HG02852 (cell line): ENCODE data around the gene PNMA6F.

Source experiments
- ATAC-seq: cut with Tn5 transposase; IDR thresholded peaks from one replicate; pipeline ENCODE4 v1.9.1; 2021; ENCODE audit warnings: mild to moderate bottlenecking, moderate library complexity; ENCODE audit not compliant: unreplicated experiment

The PNMA6F gene

DNA sequence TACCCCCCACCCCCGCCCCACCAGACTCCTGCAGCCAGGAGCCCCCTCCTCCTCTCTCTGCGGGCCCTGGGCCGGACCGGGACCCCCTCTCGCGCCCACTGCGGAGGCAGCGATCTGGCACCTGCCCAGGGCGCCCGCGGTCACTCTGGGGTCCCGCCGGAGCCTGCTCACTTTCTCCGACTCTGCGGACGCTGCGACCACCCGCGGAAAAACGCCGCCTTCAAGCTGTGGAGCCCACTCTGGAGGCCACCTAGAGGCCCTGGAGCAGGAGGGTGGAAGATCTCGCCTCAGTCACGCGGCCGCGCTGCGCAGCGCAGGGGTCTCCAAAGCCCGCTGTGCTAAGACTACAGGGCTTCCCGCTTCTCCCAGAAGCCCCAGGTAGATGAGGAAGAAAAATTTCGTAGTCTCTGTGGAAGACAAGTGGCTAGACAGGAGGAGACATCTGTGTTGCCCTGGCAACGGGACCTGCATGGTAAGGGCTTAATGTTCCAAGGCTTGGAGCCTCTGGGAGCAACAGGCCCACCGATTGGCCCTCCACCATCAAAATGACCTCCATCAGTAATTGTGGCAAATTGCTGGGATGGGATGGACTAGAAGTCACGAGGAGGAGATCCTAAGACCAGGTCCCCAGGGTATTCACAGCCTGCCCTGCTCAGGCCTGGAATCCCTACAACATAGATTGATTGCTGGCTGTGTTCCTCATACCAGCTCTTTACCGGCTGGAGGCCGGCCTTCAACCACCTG, at the start of gene PNMA6F:
Gene PNMA6F, minus strand, starts transcription at position 387 of the 744 bp plus-strand sequence. CDS start 1,093 bp downstream, outside the sequence.
- no peak for ATAC-seq

DNA sequence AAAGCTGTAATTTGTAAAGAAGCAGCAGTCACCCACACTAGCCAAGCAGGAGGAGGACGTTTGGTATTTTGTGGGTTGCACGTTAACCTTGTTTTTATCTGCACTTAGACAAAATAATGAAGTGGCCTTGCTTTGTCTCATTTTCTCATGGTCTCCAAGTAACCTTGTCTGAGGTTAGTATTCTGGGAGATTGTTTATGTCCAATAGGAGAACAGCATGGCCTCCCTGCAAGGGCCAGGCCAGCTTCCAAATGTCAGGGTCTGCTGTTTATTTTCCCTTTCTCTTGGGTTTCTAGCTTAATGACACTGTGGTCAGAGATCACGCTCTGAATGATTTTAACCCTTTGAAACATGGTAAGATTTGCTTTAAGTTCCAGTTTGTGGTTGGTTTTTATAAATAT, 49.7 kb upstream of the PNMA6F start:
- ATAC-seq = no peak

DNA sequence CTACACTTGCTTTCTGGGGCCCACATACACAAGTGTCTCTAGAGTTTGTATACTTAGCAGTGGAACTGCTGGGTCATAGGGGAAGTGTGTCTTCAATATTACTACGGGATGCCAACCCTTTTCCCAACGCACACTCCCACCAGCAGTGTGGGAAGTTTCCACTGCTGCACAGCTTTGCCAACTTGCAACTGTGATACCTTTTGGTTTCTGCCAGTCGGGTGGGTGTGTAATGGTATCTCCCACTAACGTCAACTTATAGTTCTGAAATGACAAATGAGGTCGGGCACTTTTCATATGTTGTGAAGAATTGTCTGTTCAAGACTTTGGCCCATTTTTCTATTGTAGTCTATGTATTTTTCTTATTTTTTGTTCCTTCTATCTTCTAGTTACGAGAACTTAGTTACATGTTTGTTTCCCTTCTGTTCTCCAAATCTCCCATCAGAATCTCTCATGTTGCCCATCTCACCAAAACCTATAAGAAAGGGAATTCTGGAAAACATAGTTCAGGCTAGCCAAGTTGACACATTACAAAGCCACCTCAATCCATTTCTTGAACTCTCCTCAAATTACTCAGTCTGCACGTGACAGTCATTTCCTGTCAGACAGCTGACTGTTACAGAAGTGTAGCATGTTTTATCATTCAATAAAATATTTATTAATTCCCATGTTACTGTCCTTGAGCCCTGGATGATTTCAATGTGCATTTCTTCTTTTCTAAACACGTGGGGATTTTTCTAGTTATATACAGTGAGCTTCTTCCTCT, 48.9 kb upstream of the PNMA6F start:
- no peak for ATAC-seq

DNA sequence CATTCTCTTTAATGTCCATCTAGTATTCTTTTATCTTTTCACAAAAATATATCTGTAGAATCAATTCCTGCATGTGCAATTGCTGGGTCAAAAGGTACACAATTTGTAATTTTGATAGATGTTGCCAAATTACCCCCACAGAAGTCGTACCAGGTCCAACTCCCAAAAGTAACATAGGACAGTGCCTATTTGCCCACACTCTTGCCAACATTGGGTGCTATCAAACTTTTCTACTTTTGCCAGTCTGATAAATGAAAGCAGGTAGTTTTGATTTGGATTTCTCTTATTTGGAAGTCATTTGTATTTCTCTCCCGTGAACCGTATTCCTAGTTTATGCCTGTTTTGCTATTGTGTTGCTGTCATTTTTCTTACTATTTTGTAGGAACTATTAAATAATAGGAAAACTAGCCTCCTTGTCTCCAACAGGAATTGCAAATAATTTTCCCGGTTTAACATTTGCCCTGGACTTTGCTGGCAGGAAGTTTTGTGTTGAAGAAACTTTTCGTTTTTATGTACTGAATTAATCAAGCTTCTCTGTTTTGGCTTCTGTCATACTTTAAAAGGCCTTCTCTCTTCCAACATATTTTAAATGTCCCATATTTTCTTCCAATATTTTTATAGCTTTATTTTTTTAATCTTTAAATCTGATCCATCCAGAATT, 45.4 kb upstream of the PNMA6F start:
- ATAC-seq = no peak

DNA sequence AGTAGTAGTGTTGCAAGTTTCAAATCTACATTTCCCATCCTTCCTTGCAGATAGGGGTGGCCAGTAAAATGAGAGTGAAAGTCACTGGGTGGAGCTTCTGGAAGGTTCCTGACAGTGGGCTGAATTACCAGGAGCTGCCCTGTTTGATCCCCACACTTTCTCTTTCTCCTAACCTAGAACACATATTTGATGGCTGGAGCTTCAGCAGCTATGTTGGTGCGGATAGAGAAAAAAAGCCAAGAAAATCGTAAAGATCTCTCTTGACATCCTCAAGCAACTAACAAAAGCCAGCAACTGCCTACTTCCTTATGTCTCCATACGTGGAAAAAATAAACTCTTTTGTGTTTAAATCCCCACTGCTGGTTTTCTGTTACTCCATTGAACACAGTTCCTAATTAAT, 44.6 kb upstream of the PNMA6F start:
- no peak for ATAC-seq

DNA sequence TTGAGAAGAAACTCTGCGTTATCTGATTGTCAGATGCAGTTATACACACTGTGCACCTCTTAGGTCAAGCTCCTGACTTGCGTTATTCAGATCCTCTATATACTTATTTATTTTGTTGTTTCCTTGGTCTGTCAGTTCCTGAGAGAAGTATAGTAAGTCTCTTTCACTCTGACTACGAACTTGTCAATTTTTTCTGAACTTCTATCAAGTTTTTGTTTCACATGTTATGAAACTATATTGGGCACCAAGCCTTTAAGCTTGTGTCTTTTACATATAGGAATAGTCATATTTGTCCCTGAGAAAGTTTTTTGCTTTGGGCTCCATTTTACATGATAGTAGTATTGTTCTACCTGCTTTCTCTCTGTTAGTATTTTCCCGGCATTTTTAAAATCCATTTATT, 44.1 kb upstream of the PNMA6F start:
- no peak for ATAC-seq

DNA sequence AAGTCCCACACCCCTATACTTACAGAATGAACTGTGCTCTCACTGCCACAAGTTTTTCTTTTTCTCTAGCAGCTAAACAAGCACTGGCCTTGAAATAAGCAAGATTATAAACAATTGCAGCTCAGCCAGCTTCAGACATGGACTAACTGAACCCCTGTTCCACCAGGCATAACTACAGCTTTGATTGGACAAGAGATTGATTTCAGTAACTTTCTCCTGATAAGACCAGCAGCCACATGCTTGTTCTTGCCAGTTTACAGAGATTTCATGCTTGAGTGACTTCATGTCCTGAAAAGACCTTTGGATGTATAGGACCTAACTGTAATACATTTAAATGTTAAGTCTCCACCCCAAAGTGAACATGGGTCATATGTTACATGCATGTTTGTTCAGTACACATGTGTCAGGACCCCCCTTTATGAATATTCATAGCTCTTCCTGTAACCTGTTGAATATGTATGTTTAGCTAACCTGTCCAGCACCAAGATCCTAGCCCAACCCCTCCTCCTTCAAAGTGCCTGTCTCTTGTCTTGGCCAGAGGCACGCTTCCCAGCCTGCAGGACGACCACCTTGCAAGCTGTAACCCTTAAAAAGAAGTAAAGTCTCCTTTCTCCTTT, 40.3 kb upstream of the PNMA6F start:
- no peak for ATAC-seq

DNA sequence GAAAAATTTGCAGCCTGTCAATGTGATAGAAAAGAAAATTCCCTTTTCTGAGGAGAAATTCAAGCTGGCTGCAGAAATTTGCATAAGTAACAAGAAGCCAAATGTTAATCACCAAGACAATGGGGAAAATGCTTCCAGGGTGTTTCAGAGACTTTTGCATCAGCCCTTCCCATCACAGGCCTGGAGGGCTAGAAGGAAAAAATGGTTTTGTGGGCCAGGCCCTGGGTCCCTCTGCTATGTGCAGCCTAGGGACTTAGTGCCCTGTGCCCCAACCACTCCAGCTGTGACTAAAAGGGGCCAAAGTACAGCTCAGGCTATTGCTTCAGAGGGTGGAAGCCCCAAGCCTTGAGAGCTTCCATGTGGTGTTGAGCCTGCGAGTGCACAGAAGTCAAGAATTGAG, 36.3 kb upstream of the PNMA6F start:
- ATAC-seq = no peak

DNA sequence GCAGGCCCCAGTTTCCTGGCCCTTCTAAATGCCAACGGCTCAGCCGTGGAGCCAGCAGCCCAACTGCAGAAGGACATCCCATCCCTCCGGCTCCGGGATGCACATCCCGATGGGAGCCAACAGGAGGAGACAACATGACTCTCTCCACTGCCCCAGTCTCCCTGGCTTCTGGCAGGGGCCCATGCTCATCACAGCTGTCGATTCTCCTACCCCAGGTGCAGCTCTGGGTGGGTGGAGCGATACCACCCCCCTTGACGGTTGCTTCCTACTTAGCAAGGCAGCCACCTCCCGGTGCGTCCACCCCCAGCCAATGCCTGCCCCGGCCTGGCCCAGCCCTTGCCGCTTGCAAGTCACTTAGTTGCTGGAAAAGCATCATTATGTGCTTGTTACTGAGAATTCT, 31.8 kb upstream of the PNMA6F start:
- no peak for ATAC-seq

DNA sequence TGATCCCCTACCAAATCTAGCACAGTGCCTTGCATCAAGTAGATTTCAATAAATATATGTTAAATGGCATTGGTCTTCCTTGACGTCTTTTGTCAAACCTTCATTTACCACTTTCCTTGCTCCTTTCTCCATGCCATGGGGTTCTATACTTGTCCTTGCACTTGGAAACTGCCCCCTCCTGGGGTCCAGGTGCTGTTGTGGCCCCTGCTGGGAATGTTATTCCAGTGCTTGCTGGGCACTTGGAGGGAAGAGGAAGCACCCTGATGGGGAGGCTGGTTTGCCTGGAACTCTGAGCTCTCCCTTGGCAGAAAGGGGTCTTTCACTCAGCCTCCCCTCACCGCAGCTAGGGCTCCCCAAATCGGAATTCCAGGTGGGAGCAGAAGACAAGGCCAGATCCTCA, 31.3 kb upstream of the PNMA6F start:
- no peak for ATAC-seq

DNA sequence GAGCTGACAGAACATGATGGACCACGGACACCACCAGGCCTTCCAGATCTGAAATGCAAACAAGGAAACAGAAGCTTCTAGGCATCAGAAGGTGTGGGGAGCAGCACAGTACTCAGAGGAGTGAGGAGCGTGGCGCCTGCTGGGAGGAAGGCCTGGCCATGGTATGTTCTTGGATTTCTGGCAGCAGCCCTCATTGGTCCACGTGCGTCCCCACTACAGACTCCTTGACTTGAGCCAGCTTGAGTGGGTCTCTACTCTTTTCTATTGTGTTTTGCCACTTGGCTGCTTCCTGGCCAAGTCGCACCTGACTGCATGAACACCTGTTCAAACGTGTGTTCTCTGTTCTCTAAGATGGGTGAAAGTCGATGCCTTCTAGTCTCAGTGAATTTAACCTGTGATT, 30.4 kb upstream of the PNMA6F start:
- no peak for ATAC-seq

DNA sequence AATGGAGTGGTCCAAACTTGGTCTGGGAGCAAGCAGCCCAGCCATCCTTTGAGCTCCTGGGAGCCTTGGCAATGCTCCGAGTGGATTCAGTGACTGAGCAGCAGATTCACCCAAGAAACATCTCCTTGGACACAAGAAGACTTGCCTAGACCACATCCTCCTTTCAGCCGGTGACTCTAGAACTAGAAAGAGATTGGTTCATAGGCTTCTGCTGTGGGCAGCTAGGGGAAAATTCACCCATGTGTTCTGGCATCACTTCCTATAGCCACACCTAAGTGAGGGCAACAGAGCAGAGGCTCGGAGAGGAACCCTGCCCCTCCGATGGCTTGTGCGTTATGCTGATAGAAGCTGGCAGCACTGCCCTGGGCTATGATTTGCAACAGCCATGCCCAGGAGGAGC, 28.4 kb upstream of the PNMA6F start:
- no peak for ATAC-seq

DNA sequence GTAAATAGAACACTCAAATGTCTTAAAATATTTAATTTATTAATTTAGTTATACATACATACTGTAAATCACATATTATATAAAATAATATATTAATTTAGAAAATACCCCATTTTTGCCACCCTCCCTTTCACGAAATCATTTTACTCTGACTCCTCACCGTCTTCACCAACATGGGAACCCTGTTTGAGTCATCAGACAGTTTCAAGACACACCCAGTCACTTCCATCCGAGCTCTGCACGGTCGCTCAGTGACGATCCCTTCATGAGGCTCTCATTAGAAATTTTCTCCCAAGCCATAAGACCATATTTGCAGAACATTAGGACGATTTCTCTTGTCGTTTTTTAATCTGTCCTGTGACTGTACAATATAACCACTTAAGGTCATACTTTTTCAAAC, 26.9 kb upstream of the PNMA6F start:
- ATAC-seq = no peak

DNA sequence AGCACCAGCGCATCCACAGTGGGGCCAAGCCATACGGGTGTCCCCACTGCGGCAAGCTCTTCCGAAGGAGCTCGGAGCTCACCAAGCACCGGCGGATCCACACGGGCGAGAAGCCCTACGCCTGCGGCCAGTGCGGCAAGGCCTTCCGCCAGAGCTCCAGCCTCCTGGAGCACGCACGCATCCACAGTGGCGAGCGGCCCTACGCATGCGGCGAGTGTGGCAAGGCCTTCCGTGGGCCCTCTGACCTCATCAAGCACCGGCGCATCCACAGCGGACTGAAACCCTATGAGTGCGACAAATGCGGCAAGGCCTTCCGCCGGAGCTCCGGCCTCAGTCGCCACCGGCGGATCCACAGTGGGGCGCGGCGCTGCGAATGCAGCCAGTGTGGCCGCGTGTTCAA, 26.0 kb upstream of the PNMA6F start:
- no peak for ATAC-seq

DNA sequence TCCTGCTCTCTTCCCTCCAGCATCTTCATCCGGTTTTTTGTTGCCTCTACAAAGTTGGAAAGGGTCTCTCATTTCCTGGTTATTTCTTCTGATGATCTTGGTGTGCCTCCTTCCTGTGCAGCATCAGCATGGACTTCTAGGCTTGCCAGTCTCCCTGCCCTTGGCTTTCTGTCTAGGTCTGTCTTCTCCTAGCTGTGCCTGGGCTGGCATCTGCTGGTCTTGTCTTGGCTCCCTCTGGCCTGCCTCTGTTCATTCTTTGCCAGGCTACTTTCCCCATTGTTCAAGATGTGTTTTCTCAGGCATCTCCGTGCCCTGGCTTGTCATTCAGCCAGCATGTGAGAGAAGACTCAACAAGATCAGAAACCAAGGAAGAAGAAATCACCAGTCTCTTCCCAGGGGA, 22.1 kb upstream of the PNMA6F start:
- no peak for ATAC-seq

DNA sequence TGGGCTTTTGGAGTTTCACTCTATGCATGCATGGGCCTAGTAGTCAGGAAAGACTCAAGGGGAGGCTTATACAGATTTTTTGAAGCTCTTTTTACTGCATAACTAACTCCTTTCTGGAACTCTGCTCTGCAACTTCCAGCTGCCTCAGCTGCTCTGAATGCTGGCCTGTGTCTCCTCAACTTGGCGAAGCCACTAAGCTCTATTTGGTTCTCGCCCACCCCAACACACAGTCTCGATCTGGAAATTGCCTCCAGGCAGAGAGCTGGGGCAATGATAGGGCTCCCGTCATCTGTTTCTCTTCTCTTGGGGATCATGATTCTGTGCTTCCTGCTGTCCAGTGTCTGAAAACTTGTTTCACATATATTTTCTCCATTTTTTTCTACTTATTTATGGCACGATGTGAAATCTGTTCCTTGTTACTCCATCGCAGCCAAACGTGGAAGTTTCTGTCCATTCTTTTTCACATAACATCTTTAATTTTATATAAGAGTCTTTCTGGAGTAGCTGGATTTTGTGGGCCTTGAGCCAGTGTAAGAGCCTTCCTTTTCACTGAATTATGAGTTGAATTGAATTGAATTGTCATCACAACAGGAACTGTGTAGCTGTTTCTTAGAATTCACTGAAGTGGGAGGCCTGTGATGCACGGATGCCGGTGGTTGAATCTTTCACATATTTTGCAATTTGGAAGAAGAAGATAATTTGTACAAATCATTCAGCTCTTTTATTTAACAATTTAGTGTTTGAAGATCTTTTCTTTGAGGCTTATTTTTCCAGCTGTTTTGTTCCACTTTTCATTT, 21.4 kb upstream of the PNMA6F start:
- ATAC-seq = no peak

DNA sequence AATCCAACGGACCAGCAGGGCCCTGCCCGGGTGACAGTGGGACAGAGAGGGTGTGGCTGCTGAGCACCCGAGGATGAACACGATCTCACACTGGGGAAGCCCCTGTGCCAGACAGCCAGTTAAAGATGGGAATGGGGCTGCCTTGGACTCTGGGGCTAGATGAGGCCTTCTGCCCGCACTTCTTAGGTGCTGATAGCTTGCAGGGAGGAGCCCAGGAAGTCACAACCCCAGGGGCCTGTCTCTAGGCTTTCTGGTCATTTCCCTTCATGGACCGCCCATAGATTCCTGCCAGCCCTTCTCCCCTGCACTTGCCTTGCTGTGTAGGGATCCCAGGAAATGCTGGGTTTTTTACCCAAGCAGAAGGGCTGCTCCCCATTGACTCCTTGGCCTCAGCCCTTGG, 18.5 kb upstream of the PNMA6F start:
- ATAC-seq = no peak

DNA sequence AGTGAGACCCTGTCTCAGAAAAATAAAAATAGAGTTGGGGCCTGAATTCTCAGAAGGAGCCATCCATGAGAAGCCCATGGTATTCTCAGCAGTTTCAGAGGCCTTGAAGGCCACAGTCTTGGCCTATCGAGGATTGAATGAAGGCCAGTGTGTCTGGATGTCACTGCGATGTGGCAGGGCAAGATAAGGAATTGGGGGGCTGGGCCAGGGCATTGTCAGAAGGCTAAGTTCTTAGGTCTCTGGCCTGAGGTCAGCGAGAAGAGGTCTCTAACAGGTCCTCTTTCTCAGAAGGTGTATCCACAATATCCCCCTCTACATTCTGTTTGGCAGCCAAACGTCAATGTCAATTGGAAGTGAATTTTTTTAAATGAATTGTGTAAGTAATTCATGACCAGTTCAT, 18.1 kb upstream of the PNMA6F start:
- no peak for ATAC-seq

DNA sequence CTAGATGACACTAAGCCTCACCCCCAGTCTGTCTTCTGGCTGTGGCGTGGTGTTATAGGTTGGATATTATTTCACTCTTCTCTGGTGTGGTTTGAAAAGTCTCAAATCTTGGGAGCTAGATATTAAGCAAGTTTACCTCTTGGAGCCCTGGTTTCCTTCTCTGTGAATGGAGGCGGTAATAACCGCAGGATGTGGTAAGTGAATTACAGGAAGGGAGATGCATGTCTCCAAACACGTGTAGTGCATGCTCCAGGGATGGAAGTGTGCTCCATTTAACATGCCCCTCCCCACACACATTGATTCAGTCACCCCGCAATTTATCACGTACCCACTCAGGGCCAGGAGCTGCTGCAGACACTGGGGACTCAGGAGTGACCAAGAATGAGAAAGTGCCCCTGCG, 17.3 kb upstream of the PNMA6F start:
- ATAC-seq = no peak

DNA sequence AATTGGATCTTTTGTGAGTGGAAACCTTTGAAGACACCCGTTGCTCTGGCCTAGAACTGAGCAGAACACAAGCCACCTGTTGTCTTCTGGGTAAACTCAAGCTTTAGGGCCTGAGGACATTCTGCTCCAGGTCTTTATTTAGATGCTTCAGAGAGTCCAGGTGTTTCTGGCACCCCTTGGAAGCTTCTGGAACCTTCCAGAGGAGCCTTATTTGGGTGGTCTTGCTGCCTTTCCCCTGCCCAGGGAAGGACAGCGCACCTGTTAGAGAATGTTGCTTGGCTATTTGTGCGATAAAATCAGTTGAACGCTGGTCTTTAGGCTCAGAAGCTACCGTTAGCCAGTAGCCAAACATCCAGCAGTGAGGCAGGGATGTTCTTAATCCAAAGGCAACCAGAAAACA, 15.4 kb upstream of the PNMA6F start:
- no peak for ATAC-seq
